HG03103 (cell line): ENCODE measurements around the gene GSTM3.
"Not testable (repeated sequence)": the region's sequence is repeated elsewhere in the genome, so short reads cannot be mapped to it uniquely, and the experiment has no call there.

ENCODE experiments used
- ATAC-seq: cut with Tn5 transposase; IDR thresholded peaks from one replicate; pipeline ENCODE4 v1.9.1; 2021; ENCODE audit warnings: low read depth; ENCODE audit not compliant: unreplicated experiment

Gene GSTM3

GRCh38 chr1:109708949-109709348 is 31.9 kb downstream of the GSTM3 start:
- not testable (repeated sequence) for ATAC-seq

- no peak for ATAC-seq
Measured at GRCh38 chr1:109705411-109705810, 35.4 kb downstream of the GSTM3 start.

- ATAC-seq: no peak
Measured at GRCh38 chr1:109704173-109704572, 36.7 kb downstream of the GSTM3 start.

GRCh38 chr1:109702940-109703339 is 37.9 kb downstream of the GSTM3 start:
- not testable (repeated sequence) for ATAC-seq

GRCh38 chr1:109697861-109698260 is 43.0 kb downstream of the GSTM3 start:
- not testable (repeated sequence) for ATAC-seq

GRCh38 chr1:109697066-109697465 is 43.8 kb downstream of the GSTM3 start:
- no peak for ATAC-seq

GRCh38 chr1:109695138-109695537 is 45.7 kb downstream of the GSTM3 start:
- not testable (repeated sequence) for ATAC-seq

GRCh38 chr1:109694400-109694799 is 46.4 kb downstream of the GSTM3 start:
- ATAC-seq: not testable (repeated sequence)

GRCh38 chr1:109691759-109692158 is 49.1 kb downstream of the GSTM3 start:
- no peak for ATAC-seq

GRCh38 chr1:109689844-109690405 is 50.9 kb downstream of the GSTM3 start:
- ATAC-seq: no peak

GRCh38 chr1:109687641-109688499 is 53.0 kb downstream of the GSTM3 start, which contains the start of gene GSTM1:
GSTM1 (plus strand) TSS chr1:109687817; CDS start chr1:109687874, 57 bp downstream.
- ATAC-seq: peak; percentile 86

GRCh38 chr1:109687109-109687508 is 53.7 kb downstream of the GSTM3 start:
- ATAC-seq: peak; percentile 15

GRCh38 chr1:109685890-109686289 is 54.9 kb downstream of the GSTM3 start:
- ATAC-seq: not testable (repeated sequence)

- ATAC-seq: not testable (repeated sequence)
Measured at GRCh38 chr1:109685399-109685798, 55.4 kb downstream of the GSTM3 start.

- ATAC-seq: not testable (repeated sequence)
Measured at GRCh38 chr1:109684777-109685176, 56.1 kb downstream of the GSTM3 start.
